Measurements from ENCODE around the gene KLHL22.

DNA sequence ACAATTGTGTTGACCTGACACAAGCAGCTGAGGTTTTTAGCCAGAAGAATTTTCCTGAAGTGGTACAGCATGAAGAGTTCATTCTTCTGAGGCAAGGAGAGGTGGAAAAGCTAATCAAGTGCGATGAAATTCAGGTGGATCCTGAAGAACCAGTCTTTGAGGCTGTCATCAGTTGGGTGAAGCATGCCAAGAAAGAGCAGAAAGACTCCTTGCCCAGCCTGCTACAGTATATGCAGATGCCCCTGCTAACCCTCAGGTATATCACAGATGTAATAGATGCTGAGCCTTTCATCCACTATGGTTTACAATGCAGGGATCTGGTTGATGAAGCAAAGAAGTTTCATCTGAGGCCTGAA, 45.1 kb downstream of the KLHL22 start:
- TF ChIP-seq, protein P1, sequence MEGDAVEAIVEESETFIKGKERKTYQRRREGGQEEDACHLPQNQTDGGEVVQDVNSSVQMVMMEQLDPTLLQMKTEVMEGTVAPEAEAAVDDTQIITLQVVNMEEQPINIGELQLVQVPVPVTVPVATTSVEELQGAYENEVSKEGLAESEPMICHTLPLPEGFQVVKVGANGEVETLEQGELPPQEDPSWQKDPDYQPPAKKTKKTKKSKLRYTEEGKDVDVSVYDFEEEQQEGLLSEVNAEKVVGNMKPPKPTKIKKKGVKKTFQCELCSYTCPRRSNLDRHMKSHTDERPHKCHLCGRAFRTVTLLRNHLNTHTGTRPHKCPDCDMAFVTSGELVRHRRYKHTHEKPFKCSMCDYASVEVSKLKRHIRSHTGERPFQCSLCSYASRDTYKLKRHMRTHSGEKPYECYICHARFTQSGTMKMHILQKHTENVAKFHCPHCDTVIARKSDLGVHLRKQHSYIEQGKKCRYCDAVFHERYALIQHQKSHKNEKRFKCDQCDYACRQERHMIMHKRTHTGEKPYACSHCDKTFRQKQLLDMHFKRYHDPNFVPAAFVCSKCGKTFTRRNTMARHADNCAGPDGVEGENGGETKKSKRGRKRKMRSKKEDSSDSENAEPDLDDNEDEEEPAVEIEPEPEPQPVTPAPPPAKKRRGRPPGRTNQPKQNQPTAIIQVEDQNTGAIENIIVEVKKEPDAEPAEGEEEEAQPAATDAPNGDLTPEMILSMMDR (IDR thresholded peaks at IDR 0.05), result no peak
- TF ChIP-seq, protein P2, sequence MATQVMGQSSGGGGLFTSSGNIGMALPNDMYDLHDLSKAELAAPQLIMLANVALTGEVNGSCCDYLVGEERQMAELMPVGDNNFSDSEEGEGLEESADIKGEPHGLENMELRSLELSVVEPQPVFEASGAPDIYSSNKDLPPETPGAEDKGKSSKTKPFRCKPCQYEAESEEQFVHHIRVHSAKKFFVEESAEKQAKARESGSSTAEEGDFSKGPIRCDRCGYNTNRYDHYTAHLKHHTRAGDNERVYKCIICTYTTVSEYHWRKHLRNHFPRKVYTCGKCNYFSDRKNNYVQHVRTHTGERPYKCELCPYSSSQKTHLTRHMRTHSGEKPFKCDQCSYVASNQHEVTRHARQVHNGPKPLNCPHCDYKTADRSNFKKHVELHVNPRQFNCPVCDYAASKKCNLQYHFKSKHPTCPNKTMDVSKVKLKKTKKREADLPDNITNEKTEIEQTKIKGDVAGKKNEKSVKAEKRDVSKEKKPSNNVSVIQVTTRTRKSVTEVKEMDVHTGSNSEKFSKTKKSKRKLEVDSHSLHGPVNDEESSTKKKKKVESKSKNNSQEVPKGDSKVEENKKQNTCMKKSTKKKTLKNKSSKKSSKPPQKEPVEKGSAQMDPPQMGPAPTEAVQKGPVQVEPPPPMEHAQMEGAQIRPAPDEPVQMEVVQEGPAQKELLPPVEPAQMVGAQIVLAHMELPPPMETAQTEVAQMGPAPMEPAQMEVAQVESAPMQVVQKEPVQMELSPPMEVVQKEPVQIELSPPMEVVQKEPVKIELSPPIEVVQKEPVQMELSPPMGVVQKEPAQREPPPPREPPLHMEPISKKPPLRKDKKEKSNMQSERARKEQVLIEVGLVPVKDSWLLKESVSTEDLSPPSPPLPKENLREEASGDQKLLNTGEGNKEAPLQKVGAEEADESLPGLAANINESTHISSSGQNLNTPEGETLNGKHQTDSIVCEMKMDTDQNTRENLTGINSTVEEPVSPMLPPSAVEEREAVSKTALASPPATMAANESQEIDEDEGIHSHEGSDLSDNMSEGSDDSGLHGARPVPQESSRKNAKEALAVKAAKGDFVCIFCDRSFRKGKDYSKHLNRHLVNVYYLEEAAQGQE (IDR thresholded peaks at IDR 0.05; ENCODE audit: insufficient read depth in 1 of 2, low read depth in 2 of 2, low read length in 1 of 2), result no peak
- no peak for TF ChIP-seq TCF7L2 (IDR thresholded peaks at IDR 0.05; ENCODE audit: low read depth, low read length)
- TF ChIP-seq POLR2AphosphoS5 (IDR thresholded peaks at IDR 0.05; ENCODE audit: low read depth, low read length), result no peak

Data from Panc1 (cell line).